A549 treated with DMSO at 1 μM for 4 hours (cell line): ENCODE measurements around the gene EIF4EBP3. TPM values are rescaled to one million over a fixed set of nuclear protein-coding genes. Genes with fewer than 3 reads are reported as not detected.

ENCODE experiments used
- total RNA-seq: library from RNA; stranded (reverse); fragments of 200-300 nt; extraction: Qiagen RNA extraction; gene quantifications from 5 replicates; pipeline ENCODE4 v1.2.3, GENCODE V29; 2022; ENCODE audit warnings: low read depth

EIF4EBP3 gene
- total RNA-seq, result 2.1 to 2.9 TPM (median 2.6 TPM) in 5 replicates

GRCh38 chr5:140547508-140548299, at the start of gene EIF4EBP3:
Gene EIF4EBP3 (plus strand): TSS chr5:140547662. CDS start chr5:140547738, 76 bp downstream.

GRCh38 chr5:140557136-140557805, 9.8 kb downstream of the EIF4EBP3 start, which contains the start of gene SRA1:
Gene SRA1 (minus strand): TSS chr5:140557473. CDS start chr5:140557452, 21 bp downstream.

GRCh38 chr5:140564196-140565023, 16.9 kb downstream of the EIF4EBP3 start, which contains the start of the genes APBB3 and SLC35A4:
Gene APBB3 (minus strand): TSS chr5:140564598. CDS start chr5:140564245, 353 bp downstream.
Gene SLC35A4 (plus strand): TSS chr5:140564828. CDS start chr5:140567170, 2,342 bp downstream.

Other genes starting within 250 kb of the EIF4EBP3 start
- gene PFDN1, start 244.6 kb upstream of the EIF4EBP3 start, total RNA-seq, result 90.6 to 107 TPM (median 92.9 TPM) in 5 replicates
- 6.8 to 10.4 TPM (median 8.0 TPM) in 5 replicates for gene HBEGF, start 201.1 kb upstream of the EIF4EBP3 start, total RNA-seq
- gene SLC4A9, start 187.5 kb upstream of the EIF4EBP3 start, total RNA-seq, result not detected in 5 replicates
- 50.2 to 59.9 TPM (median 54.6 TPM) in 5 replicates for gene ANKHD1, start 145.8 kb upstream of the EIF4EBP3 start, total RNA-seq
- 39.3 to 50.7 TPM (median 47.3 TPM) in 5 replicates for gene SRA1, start 9.8 kb downstream of the EIF4EBP3 start, total RNA-seq
- gene APBB3, start 16.9 kb downstream of the EIF4EBP3 start, total RNA-seq, result 3.9 to 7.5 TPM (median 7.1 TPM) in 5 replicates
- gene SLC35A4, start 17.2 kb downstream of the EIF4EBP3 start, total RNA-seq, result 78.4 to 87.3 TPM (median 80.6 TPM) in 5 replicates
- gene CD14, start 85.5 kb downstream of the EIF4EBP3 start, total RNA-seq, result 3.6 to 4.4 TPM (median 4.0 TPM) in 5 replicates
- gene TMCO6, start 91.8 kb downstream of the EIF4EBP3 start, total RNA-seq, result 9.3 to 15.1 TPM (median 13.0 TPM) in 5 replicates
- 107 to 124 TPM (median 115 TPM) in 5 replicates for gene NDUFA2, start 100.0 kb downstream of the EIF4EBP3 start, total RNA-seq
- 94.5 to 107 TPM (median 102 TPM) in 5 replicates for gene IK, start 100.2 kb downstream of the EIF4EBP3 start, total RNA-seq
- gene WDR55, start 117.2 kb downstream of the EIF4EBP3 start, total RNA-seq, result 29.5 to 32.7 TPM (median 31.6 TPM) in 5 replicates
- gene DND1, start 125.9 kb downstream of the EIF4EBP3 start, total RNA-seq, result 0.28 to 1.4 TPM (median 0.84 TPM) in 5 replicates
- 76.9 to 85.2 TPM (median 79.9 TPM) in 5 replicates for gene HARS1, start 143.7 kb downstream of the EIF4EBP3 start, total RNA-seq
- gene HARS2, start 143.8 kb downstream of the EIF4EBP3 start, total RNA-seq, result 36.5 to 41.0 TPM (median 39.5 TPM) in 5 replicates
- gene ZMAT2, start 152.8 kb downstream of the EIF4EBP3 start, total RNA-seq, result 82.3 to 114 TPM (median 86.1 TPM) in 5 replicates
- gene PCDHA1, start 238.5 kb downstream of the EIF4EBP3 start, total RNA-seq, result 0.10 to 0.19 TPM (median 0.16 TPM) in 5 replicates
- gene PCDHA2, start 247.2 kb downstream of the EIF4EBP3 start, total RNA-seq, result 0.03 to 0.08 TPM (median 0.07 TPM) in 5 replicates